ENCODE measurements around the gene PDK1. TPM values are rescaled to one million over a fixed set of nuclear protein-coding genes. Genes with fewer than 3 reads are reported as not detected.
A peak's percentile ranks its signal among the peaks of the same experiment; 100 is the strongest.

The PDK1 gene
- total and polyA plus RNA-seq, 2 experiments from 2014 or later = 25.6 to 42.0 TPM

DNA sequence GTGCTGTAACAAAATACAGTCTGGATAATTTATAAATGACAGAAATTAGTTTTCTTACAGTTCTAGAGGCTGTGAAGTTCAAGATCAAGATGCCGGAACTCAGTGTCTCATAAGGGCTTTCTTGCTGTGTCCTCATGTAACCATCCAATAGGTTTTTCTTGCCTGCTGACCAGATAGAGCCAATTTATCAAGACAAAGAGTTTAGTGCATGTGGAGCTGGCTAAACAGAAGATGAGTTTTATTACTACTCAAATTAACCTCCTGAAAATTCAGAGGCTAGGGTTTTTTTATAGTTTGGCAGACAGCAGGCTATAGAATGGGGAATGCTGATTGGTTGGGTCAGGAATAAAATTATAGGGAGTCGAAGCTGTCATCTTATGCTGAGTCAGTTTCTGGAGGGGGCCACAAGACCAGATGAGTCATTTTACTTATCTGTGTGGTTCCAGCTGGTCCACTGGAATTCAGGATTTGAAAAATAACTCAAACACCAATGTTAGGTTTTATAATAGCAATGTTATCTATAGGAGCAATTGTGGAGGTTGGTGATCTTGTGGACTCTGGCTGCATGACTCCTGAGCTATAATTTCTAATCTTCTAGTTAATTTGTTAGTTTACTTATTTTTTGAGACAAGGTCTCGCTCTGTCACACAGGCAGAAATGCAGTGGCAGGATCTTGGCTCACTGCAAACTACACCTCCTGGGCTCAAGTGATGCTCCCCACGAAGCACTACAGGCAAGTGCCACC, 3.2 kb upstream of the PDK1 start:
- Histone ChIP-seq H3K27me3 (ENCODE audit: insufficient read depth) (0 out of 2 replicates have a peak, but pooled peaks cover 3% of the 10 kb centered on the region), H4K20me1 (replicated peaks; ENCODE audit: insufficient read depth) (no peaks in the 10 kb centered on the region), H2AFZ (no peak overlapping the region), H3K36me3 (ENCODE audit: insufficient read depth) (peaks cover 10% of the 10 kb centered on the region), H3K9me2 (ENCODE audit: insufficient read depth) (no peaks in the 10 kb centered on the region), H3F3A (replicated peaks; ENCODE audit: low read depth) (peaks cover 3% of the 10 kb centered on the region; the same call in 1 of the 2 replicates), H3K4me1 (ENCODE audit: insufficient read depth) (peaks cover 66% of the 10 kb centered on the region), H3K4me2 (peak overlapping the region; percentile 8; the same call in 1 of the 2 replicates), H3K27ac (ENCODE audit: low read depth) (no peak overlapping the region), H3K79me2 (replicated peaks; ENCODE audit: insufficient read depth) (peaks cover 11% of the 10 kb centered on the region), H3K4me3 (no peak overlapping the region)
- no peak for DNase-seq (ENCODE audit: low spot score)
- Mint-ChIP-seq H3K36me3 (ENCODE audit: low read depth) (peaks cover 24% of the 10 kb centered on the region), H3K27me3 (ENCODE audit: insufficient read depth, low read depth, poor library complexity) (peaks cover 5% of the 10 kb centered on the region), H3K27ac (no peak overlapping the region), H3K4me1 (peaks cover 62% of the 10 kb centered on the region), H3K4me3 (no peak overlapping the region), H3K9me3 (peaks cover 21% of the 10 kb centered on the region)
- TF ChIP-seq POLR2AphosphoS5 (IDR thresholded peaks at IDR 0.05; ENCODE audit: low read depth) (no peak), STAT1 (IDR thresholded peaks at IDR 0.05; ENCODE audit: unreplicated experiment) (no peak), EZH2 (IDR thresholded peaks at IDR 0.05; ENCODE audit: low read depth, unreplicated experiment) (no peak), CREB1 (CRISPR knock-in tag; IDR thresholded peaks at IDR 0.05; ENCODE audit: low read depth) (no peak), JUNB (IDR thresholded peaks at IDR 0.05; ENCODE audit: unreplicated experiment) (no peak), NANOG (IDR thresholded peaks at IDR 0.05; ENCODE audit: borderline replicate concordance) (no peak)
- TF ChIP-seq, protein P1, sequence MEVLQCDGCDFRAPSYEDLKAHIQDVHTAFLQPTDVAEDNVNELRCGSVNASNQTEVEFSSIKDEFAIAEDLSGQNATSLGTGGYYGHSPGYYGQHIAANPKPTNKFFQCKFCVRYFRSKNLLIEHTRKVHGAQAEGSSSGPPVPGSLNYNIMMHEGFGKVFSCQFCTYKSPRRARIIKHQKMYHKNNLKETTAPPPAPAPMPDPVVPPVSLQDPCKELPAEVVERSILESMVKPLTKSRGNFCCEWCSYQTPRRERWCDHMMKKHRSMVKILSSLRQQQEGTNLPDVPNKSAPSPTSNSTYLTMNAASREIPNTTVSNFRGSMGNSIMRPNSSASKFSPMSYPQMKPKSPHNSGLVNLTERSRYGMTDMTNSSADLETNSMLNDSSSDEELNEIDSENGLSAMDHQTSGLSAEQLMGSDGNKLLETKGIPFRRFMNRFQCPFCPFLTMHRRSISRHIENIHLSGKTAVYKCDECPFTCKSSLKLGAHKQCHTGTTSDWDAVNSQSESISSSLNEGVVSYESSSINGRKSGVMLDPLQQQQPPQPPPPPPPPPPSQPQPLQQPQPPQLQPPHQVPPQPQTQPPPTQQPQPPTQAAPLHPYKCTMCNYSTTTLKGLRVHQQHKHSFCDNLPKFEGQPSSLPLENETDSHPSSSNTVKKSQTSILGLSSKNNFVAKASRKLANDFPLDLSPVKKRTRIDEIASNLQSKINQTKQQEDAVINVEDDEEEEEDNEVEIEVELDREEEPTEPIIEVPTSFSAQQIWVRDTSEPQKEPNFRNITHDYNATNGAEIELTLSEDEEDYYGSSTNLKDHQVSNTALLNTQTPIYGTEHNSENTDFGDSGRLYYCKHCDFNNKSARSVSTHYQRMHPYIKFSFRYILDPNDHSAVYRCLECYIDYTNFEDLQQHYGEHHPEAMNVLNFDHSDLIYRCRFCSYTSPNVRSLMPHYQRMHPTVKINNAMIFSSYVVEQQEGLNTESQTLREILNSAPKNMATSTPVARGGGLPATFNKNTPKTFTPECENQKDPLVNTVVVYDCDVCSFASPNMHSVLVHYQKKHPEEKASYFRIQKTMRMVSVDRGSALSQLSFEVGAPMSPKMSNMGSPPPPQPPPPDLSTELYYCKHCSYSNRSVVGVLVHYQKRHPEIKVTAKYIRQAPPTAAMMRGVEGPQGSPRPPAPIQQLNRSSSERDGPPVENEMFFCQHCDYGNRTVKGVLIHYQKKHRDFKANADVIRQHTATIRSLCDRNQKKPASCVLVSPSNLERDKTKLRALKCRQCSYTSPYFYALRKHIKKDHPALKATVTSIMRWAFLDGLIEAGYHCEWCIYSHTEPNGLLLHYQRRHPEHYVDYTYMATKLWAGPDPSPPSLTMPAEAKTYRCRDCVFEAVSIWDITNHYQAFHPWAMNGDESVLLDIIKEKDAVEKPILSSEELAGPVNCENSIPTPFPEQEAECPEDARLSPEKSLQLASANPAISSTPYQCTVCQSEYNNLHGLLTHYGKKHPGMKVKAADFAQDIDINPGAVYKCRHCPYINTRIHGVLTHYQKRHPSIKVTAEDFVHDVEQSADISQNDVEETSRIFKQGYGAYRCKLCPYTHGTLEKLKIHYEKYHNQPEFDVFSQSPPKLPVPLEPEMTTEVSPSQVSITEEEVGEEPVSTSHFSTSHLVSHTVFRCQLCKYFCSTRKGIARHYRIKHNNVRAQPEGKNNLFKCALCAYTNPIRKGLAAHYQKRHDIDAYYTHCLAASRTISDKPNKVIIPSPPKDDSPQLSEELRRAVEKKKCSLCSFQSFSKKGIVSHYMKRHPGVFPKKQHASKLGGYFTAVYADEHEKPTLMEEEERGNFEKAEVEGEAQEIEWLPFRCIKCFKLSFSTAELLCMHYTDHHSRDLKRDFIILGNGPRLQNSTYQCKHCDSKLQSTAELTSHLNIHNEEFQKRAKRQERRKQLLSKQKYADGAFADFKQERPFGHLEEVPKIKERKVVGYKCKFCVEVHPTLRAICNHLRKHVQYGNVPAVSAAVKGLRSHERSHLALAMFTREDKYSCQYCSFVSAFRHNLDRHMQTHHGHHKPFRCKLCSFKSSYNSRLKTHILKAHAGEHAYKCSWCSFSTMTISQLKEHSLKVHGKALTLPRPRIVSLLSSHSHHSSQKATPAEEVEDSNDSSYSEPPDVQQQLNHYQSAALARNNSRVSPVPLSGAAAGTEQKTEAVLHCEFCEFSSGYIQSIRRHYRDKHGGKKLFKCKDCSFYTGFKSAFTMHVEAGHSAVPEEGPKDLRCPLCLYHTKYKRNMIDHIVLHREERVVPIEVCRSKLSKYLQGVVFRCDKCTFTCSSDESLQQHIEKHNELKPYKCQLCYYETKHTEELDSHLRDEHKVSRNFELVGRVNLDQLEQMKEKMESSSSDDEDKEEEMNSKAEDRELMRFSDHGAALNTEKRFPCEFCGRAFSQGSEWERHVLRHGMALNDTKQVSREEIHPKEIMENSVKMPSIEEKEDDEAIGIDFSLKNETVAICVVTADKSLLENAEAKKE (CRISPR knock-in tag; IDR thresholded peaks at IDR 0.05) = no peak
- TF ChIP-seq, protein P2, sequence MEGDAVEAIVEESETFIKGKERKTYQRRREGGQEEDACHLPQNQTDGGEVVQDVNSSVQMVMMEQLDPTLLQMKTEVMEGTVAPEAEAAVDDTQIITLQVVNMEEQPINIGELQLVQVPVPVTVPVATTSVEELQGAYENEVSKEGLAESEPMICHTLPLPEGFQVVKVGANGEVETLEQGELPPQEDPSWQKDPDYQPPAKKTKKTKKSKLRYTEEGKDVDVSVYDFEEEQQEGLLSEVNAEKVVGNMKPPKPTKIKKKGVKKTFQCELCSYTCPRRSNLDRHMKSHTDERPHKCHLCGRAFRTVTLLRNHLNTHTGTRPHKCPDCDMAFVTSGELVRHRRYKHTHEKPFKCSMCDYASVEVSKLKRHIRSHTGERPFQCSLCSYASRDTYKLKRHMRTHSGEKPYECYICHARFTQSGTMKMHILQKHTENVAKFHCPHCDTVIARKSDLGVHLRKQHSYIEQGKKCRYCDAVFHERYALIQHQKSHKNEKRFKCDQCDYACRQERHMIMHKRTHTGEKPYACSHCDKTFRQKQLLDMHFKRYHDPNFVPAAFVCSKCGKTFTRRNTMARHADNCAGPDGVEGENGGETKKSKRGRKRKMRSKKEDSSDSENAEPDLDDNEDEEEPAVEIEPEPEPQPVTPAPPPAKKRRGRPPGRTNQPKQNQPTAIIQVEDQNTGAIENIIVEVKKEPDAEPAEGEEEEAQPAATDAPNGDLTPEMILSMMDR (conservative IDR thresholded peaks at IDR 0.05; ENCODE audit: low read depth in 2 of 2) = no peak
- TF ChIP-seq, protein P3, sequence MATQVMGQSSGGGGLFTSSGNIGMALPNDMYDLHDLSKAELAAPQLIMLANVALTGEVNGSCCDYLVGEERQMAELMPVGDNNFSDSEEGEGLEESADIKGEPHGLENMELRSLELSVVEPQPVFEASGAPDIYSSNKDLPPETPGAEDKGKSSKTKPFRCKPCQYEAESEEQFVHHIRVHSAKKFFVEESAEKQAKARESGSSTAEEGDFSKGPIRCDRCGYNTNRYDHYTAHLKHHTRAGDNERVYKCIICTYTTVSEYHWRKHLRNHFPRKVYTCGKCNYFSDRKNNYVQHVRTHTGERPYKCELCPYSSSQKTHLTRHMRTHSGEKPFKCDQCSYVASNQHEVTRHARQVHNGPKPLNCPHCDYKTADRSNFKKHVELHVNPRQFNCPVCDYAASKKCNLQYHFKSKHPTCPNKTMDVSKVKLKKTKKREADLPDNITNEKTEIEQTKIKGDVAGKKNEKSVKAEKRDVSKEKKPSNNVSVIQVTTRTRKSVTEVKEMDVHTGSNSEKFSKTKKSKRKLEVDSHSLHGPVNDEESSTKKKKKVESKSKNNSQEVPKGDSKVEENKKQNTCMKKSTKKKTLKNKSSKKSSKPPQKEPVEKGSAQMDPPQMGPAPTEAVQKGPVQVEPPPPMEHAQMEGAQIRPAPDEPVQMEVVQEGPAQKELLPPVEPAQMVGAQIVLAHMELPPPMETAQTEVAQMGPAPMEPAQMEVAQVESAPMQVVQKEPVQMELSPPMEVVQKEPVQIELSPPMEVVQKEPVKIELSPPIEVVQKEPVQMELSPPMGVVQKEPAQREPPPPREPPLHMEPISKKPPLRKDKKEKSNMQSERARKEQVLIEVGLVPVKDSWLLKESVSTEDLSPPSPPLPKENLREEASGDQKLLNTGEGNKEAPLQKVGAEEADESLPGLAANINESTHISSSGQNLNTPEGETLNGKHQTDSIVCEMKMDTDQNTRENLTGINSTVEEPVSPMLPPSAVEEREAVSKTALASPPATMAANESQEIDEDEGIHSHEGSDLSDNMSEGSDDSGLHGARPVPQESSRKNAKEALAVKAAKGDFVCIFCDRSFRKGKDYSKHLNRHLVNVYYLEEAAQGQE (IDR thresholded peaks at IDR 0.05; ENCODE audit: unreplicated experiment) = no peak
- no peak for ATAC-seq
